Measurements from ENCODE around the gene ZAP70. TPM values are rescaled to one million over a fixed set of nuclear protein-coding genes. Genes with fewer than 3 reads are reported as not detected.

ZAP70 gene
- total and polyA plus RNA-seq, 2 donors (not counting 1 experiment from before 2014, with no cell fraction given), result not detected

GRCh38 chr2:97784953-97785352, 71.6 kb downstream of the ZAP70 start:
- DNase-seq (ENCODE audit: low read depth in 2 of 2), result no peak
- Histone ChIP-seq H3K27me3 (ENCODE audit: control insufficient read depth, insufficient read depth, low read length) (no peaks in the 10 kb centered on the region), H3K4me1 (ENCODE audit: control insufficient read depth, extremely low read depth, insufficient read depth, low read length) (no peaks in the 10 kb centered on the region), H3K27ac (ENCODE audit: insufficient read depth, low read length) (no peak overlapping the region), H2AFZ (ENCODE audit: low read length) (no peak overlapping the region), H3K4me3 (replicated peaks in 1 of 4; ENCODE audit: control extremely low read depth in 1 of 4, insufficient read depth in 1 of 4, low read depth in 3 of 4, low read length in 4 of 4) (no peak overlapping the region), H3K9ac (ENCODE audit: insufficient read depth, low read length) (no peak overlapping the region), H3K79me2 (ENCODE audit: control insufficient read depth, insufficient read depth, low read length) (no peaks in the 10 kb centered on the region), H3K9me3 (ENCODE audit: control insufficient read depth, insufficient read depth, low read depth, low read length) (no peaks in the 10 kb centered on the region), H4K20me1 (ENCODE audit: control insufficient read depth, extremely low read depth, insufficient read depth, low read length) (no peaks in the 10 kb centered on the region), H3K36me3 (ENCODE audit: control insufficient read depth, insufficient read depth, low read length) (peaks cover 1% of the 10 kb centered on the region), H3K4me2 (ENCODE audit: extremely low read depth, insufficient read depth, low read length) (no peak overlapping the region)
- no peak for TF ChIP-seq CTCF (conservative IDR thresholded peaks at IDR 0.05 in 1 of 2, IDR thresholded peaks at IDR 0.05 in 1 of 2; ENCODE audit: low read depth in 1 of 2, low read length in 2 of 2)
- no peak for TF ChIP-seq EZH2 (IDR thresholded peaks at IDR 0.05; ENCODE audit: low read length, missing control alignments)

GRCh38 chr2:97785818-97786217, 72.4 kb downstream of the ZAP70 start:
- Histone ChIP-seq H2AFZ (ENCODE audit: low read length) (no peak overlapping the region), H4K20me1 (ENCODE audit: control insufficient read depth, extremely low read depth, insufficient read depth, low read length) (no peaks in the 10 kb centered on the region)

GRCh38 chr2:97788986-97789644, 75.7 kb downstream of the ZAP70 start:
- Histone ChIP-seq H3K4me3 (replicated peaks in 1 of 4; ENCODE audit: control extremely low read depth in 1 of 4, insufficient read depth in 1 of 4, low read depth in 3 of 4, low read length in 4 of 4) (no peak overlapping the region), H3K79me2 (ENCODE audit: control insufficient read depth, insufficient read depth, low read length) (no peaks in the 10 kb centered on the region), H3K4me2 (ENCODE audit: extremely low read depth, insufficient read depth, low read length) (no peak overlapping the region), H3K27me3 (ENCODE audit: control insufficient read depth, insufficient read depth, low read length) (no peaks in the 10 kb centered on the region), H3K9ac (ENCODE audit: insufficient read depth, low read length) (no peak overlapping the region), H3K27ac (ENCODE audit: insufficient read depth, low read length) (no peak overlapping the region), H4K20me1 (ENCODE audit: control insufficient read depth, extremely low read depth, insufficient read depth, low read length) (no peaks in the 10 kb centered on the region), H2AFZ (ENCODE audit: low read length) (no peak overlapping the region), H3K36me3 (ENCODE audit: control insufficient read depth, insufficient read depth, low read length) (peaks cover 6% of the 10 kb centered on the region), H3K4me1 (ENCODE audit: control insufficient read depth, extremely low read depth, insufficient read depth, low read length) (no peaks in the 10 kb centered on the region), H3K9me3 (ENCODE audit: control insufficient read depth, insufficient read depth, low read depth, low read length) (no peaks in the 10 kb centered on the region)
- TF ChIP-seq EZH2 (IDR thresholded peaks at IDR 0.05; ENCODE audit: low read length, missing control alignments) (no peak), CTCF (conservative IDR thresholded peaks at IDR 0.05 in 1 of 2, IDR thresholded peaks at IDR 0.05 in 1 of 2; ENCODE audit: low read depth in 1 of 2, low read length in 2 of 2) (no peak)
- no peak for DNase-seq (ENCODE audit: low read depth in 2 of 2)

More at GRCh38 chr2:97785818-97786217, 72.4 kb downstream of the ZAP70 start:
- H3K9ac ChIP-seq (ENCODE audit: insufficient read depth, low read length), result no peak overlapping the region
- peaks cover 1% of the 10 kb centered on the region for H3K36me3 ChIP-seq (ENCODE audit: control insufficient read depth, insufficient read depth, low read length)
- no peaks in the 10 kb centered on the region for H3K79me2 ChIP-seq (ENCODE audit: control insufficient read depth, insufficient read depth, low read length)
- H3K9me3 ChIP-seq (ENCODE audit: control insufficient read depth, insufficient read depth, low read depth, low read length), result no peaks in the 10 kb centered on the region
- no peaks in the 10 kb centered on the region for H3K4me1 ChIP-seq (ENCODE audit: control insufficient read depth, extremely low read depth, insufficient read depth, low read length)
- no peak for DNase-seq (ENCODE audit: low read depth in 2 of 2)
- H3K27me3 ChIP-seq (ENCODE audit: control insufficient read depth, insufficient read depth, low read length), result no peaks in the 10 kb centered on the region
- TF ChIP-seq EZH2 (IDR thresholded peaks at IDR 0.05; ENCODE audit: low read length, missing control alignments) (no peak), CTCF (conservative IDR thresholded peaks at IDR 0.05 in 1 of 2, IDR thresholded peaks at IDR 0.05 in 1 of 2; ENCODE audit: low read depth in 1 of 2, low read length in 2 of 2) (no peak)
- no peak overlapping the region for H3K4me3 ChIP-seq (replicated peaks in 1 of 4; ENCODE audit: control extremely low read depth in 1 of 4, insufficient read depth in 1 of 4, low read depth in 3 of 4, low read length in 4 of 4)
- no peak overlapping the region for H3K27ac ChIP-seq (ENCODE audit: insufficient read depth, low read length)
- no peak overlapping the region for H3K4me2 ChIP-seq (ENCODE audit: extremely low read depth, insufficient read depth, low read length)

Other genes with a start within 250 kb of the ZAP70 start
- 23.1 and 26.7 TPM in 2 replicates for gene ANKRD36B, start 123.7 kb upstream of the ZAP70 start, total RNA-seq
- 4.3 and 4.7 TPM in 2 replicates for gene ANKRD36B, start 123.7 kb upstream of the ZAP70 start, polyA plus RNA-seq
- 381 and 460 TPM in 2 replicates for gene COX5B, start 67.5 kb upstream of the ZAP70 start, total RNA-seq
- gene COX5B, start 67.5 kb upstream of the ZAP70 start, polyA plus RNA-seq, result 241 and 257 TPM in 2 replicates
- 38.8 and 69.9 TPM in 2 replicates for gene ACTR1B, start 49.5 kb upstream of the ZAP70 start, total RNA-seq
- 38.3 and 40.8 TPM in 2 replicates for gene ACTR1B, start 49.5 kb upstream of the ZAP70 start, polyA plus RNA-seq
- gene C2orf92, start 43.9 kb upstream of the ZAP70 start, total RNA-seq, result 0.77 and 0.99 TPM in 2 replicates
- 0.41 and 1.1 TPM in 2 replicates for gene C2orf92, start 43.9 kb upstream of the ZAP70 start, polyA plus RNA-seq

Measured in fibroblast of lung (primary cell).